H1 (cell line): ENCODE results near the gene CD7. TPM values are rescaled to one million over a fixed set of nuclear protein-coding genes. Genes with fewer than 3 reads are reported as not detected.

ENCODE experiments used
- BACH1 ChIP-seq: IDR thresholded peaks from 2 replicates; pipeline ENCODE4 v1.6.1; 2012; ENCODE audit warnings: low read length, improper control_type of control experiment
- CTBP2 ChIP-seq: IDR thresholded peaks from 2 replicates; pipeline ENCODE4 v1.7.0; 2011; ENCODE audit warnings: borderline replicate concordance, mild to moderate bottlenecking, moderate library complexity, mixed read lengths, low read length; ENCODE audit not compliant: insufficient read depth, insufficient read length
- KDM4A ChIP-seq: IDR thresholded peaks from one replicate; pipeline ENCODE4 v1.7.1; 2012; ENCODE audit warnings: low read depth, mild to moderate bottlenecking, moderate library complexity, low read length, inconsistent platforms; ENCODE audit not compliant: severe bottlenecking
- POU5F1 ChIP-seq: IDR thresholded peaks from 2 replicates; pipeline ENCODE4 v1.6.1; 2011; ENCODE audit warnings: low read depth, mild to moderate bottlenecking, low read length, moderate library complexity
- RAD21 ChIP-seq, 2 experiments: IDR thresholded peaks in 1 of 2; conservative IDR thresholded peaks in 1 of 2; 2 replicates each; pipeline ENCODE4 v1.6.1; 2011; ENCODE audit warnings: low read depth in 2 of 2, low read length in 2 of 2, improper control_type of control experiment in 1 of 2, inconsistent platforms in 1 of 2, mild to moderate bottlenecking in 1 of 2, moderate library complexity in 1 of 2
- ZNF274 ChIP-seq: IDR thresholded peaks from 2 replicates; pipeline ENCODE4 v1.7.0; 2012; ENCODE audit warnings: low read length, borderline replicate concordance; ENCODE audit errors: extremely low read depth
- polyA plus RNA-seq, 7 experiments: library from polyadenylated mRNA; depleted of rRNA in 3 of 7; stranded (reverse) in 5 of 7; unstranded in 2 of 7; fragments of >200 nt in 5 of 7; fragments of 200-250 nt in 2 of 7; gene quantifications; 1 replicate in 5 of 7; 2 replicates in 1 of 7; 4 replicates in 1 of 7; pipeline versions ENCODE4 v1.2.1 to v1.2.3, GENCODE V29; 2011 to 2013; ENCODE audit warnings: missing spikeins in 2 of 7, mixed read lengths in 2 of 7
- total RNA-seq: library from RNA; stranded (reverse); fragmentation: NEBNext Ultra II Directional; extraction: Animal tissue kit (Norgen Biotek cat#: 25700); gene quantifications from 2 replicates; pipeline ENCODE4 v1.2.1, GENCODE V29; 2021
- TF ChIP-seq, protein P1 (sequence below): fragments of 300-600 bp; sonication (generic); IDR thresholded peaks from 2 replicates; pipeline ENCODE4 v1.7.1; 2012; ENCODE audit warnings: low read length, moderate library complexity, mild to moderate bottlenecking, inconsistent platforms; ENCODE audit not compliant: insufficient replicate concordance

Gene CD7
- total and polyA plus RNA-seq, 2 of the 8 experiments (the other 6 are each of a cell fraction or from before 2014, with no cell fraction given), result 0.83 to 0.86 TPM

DNA sequence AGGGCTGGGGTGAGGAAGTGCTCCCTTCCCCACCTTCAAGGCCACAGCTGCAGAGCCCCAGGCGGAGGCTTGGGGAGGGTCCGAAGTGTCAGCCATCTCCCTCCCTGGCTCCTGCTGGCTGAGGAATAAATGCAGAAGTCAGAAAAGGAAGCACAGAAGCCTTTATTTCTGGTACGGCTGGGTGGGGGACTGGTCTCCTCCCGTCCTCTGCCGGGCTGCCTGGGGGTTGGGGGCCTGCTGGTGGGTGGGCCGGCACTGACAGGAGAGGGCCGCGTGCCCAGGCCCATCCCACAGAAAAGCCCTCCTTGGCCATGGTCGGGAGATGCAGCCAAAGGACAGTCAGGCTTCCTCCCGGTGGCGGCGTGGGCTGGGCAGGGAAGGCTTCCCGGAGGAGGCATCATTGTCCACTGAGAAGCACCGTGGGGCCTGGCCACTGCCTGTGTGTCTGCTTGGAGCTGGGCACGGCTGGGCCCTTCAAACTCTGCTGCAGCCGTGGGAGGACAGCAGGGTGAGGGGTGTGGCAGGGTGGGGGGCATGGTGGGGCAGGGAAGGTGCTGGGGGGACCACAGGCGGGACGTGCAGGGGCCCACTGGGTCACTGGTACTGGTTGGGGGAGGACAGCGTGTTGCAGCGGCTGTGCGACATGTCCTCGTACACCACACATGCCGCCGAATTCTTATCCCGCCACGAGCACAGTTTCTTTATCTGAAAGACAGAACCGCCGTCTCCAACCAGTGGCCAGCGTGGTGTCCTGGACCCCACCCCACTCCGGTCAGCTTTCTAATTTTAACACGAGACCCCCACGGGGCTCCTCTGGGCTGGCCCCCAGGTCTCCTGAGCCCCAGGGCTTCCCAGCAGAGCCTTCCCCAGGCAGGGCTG is 2.4 kb downstream of the CD7 start (continued):
- TF ChIP-seq, protein P1, sequence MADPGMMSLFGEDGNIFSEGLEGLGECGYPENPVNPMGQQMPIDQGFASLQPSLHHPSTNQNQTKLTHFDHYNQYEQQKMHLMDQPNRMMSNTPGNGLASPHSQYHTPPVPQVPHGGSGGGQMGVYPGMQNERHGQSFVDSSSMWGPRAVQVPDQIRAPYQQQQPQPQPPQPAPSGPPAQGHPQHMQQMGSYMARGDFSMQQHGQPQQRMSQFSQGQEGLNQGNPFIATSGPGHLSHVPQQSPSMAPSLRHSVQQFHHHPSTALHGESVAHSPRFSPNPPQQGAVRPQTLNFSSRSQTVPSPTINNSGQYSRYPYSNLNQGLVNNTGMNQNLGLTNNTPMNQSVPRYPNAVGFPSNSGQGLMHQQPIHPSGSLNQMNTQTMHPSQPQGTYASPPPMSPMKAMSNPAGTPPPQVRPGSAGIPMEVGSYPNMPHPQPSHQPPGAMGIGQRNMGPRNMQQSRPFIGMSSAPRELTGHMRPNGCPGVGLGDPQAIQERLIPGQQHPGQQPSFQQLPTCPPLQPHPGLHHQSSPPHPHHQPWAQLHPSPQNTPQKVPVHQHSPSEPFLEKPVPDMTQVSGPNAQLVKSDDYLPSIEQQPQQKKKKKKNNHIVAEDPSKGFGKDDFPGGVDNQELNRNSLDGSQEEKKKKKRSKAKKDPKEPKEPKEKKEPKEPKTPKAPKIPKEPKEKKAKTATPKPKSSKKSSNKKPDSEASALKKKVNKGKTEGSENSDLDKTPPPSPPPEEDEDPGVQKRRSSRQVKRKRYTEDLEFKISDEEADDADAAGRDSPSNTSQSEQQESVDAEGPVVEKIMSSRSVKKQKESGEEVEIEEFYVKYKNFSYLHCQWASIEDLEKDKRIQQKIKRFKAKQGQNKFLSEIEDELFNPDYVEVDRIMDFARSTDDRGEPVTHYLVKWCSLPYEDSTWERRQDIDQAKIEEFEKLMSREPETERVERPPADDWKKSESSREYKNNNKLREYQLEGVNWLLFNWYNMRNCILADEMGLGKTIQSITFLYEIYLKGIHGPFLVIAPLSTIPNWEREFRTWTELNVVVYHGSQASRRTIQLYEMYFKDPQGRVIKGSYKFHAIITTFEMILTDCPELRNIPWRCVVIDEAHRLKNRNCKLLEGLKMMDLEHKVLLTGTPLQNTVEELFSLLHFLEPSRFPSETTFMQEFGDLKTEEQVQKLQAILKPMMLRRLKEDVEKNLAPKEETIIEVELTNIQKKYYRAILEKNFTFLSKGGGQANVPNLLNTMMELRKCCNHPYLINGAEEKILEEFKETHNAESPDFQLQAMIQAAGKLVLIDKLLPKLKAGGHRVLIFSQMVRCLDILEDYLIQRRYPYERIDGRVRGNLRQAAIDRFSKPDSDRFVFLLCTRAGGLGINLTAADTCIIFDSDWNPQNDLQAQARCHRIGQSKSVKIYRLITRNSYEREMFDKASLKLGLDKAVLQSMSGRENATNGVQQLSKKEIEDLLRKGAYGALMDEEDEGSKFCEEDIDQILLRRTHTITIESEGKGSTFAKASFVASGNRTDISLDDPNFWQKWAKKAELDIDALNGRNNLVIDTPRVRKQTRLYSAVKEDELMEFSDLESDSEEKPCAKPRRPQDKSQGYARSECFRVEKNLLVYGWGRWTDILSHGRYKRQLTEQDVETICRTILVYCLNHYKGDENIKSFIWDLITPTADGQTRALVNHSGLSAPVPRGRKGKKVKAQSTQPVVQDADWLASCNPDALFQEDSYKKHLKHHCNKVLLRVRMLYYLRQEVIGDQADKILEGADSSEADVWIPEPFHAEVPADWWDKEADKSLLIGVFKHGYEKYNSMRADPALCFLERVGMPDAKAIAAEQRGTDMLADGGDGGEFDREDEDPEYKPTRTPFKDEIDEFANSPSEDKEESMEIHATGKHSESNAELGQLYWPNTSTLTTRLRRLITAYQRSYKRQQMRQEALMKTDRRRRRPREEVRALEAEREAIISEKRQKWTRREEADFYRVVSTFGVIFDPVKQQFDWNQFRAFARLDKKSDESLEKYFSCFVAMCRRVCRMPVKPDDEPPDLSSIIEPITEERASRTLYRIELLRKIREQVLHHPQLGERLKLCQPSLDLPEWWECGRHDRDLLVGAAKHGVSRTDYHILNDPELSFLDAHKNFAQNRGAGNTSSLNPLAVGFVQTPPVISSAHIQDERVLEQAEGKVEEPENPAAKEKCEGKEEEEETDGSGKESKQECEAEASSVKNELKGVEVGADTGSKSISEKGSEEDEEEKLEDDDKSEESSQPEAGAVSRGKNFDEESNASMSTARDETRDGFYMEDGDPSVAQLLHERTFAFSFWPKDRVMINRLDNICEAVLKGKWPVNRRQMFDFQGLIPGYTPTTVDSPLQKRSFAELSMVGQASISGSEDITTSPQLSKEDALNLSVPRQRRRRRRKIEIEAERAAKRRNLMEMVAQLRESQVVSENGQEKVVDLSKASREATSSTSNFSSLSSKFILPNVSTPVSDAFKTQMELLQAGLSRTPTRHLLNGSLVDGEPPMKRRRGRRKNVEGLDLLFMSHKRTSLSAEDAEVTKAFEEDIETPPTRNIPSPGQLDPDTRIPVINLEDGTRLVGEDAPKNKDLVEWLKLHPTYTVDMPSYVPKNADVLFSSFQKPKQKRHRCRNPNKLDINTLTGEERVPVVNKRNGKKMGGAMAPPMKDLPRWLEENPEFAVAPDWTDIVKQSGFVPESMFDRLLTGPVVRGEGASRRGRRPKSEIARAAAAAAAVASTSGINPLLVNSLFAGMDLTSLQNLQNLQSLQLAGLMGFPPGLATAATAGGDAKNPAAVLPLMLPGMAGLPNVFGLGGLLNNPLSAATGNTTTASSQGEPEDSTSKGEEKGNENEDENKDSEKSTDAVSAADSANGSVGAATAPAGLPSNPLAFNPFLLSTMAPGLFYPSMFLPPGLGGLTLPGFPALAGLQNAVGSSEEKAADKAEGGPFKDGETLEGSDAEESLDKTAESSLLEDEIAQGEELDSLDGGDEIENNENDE, result no peak
- TF ChIP-seq BACH1, result no peak
- TF ChIP-seq KDM4A, result no peak
- no peak for TF ChIP-seq ZNF274
- TF ChIP-seq RAD21 (IDR thresholded peaks at IDR 0.05 in 1 of 2, conservative IDR thresholded peaks at IDR 0.05 in 1 of 2; ENCODE audit: low read depth in 2 of 2, low read length in 2 of 2), result no peak
- TF ChIP-seq POU5F1, result no peak
- no peak for TF ChIP-seq CTBP2
